Measurements from ENCODE around the gene METTL9. TPM values are rescaled to one million over a fixed set of nuclear protein-coding genes. Genes with fewer than 3 reads are reported as not detected.
A peak's percentile ranks its signal among the peaks of the same experiment; 100 is the strongest.
"Not testable (repeated sequence)": the region's sequence is repeated elsewhere in the genome, so short reads cannot be mapped to it uniquely, and the experiment has no call there.

METTL9 gene
- total and polyA plus RNA-seq, 9 of the 15 experiments (the other 6 are each of a cell fraction or from before 2014, with no cell fraction given): 12.2 to 107 (median 79.1) TPM

DNA sequence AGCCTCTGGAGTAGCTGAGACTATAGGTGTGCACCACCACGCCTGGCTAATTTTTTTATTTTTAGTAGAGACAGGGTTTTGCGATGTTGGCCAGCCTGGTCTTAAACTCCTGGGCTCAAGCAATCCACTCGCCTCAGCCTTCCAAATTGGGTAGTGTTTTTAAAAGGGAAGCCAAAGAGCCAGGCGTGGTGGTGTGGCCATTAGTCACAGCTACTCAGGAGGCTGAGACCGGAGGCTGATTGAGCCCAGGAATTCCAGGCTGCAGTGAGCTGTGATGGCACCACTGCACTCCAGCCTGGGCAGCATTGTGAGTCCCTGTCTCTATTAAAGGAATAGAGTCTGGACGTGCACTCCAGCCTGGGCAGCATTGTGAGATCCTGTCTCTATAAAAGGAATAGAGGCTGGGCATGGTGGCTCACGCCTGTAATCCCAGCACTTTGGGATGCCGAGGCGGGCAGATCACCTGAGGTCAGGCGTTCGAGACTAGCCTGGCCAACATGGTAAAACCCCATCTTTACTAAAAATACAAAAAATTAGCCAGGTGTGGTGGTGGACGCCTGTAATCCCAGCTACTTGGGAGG lies 50.5 kb downstream of the METTL9 start:
- POLR2A ChIA-PET: not testable (repeated sequence)

DNA sequence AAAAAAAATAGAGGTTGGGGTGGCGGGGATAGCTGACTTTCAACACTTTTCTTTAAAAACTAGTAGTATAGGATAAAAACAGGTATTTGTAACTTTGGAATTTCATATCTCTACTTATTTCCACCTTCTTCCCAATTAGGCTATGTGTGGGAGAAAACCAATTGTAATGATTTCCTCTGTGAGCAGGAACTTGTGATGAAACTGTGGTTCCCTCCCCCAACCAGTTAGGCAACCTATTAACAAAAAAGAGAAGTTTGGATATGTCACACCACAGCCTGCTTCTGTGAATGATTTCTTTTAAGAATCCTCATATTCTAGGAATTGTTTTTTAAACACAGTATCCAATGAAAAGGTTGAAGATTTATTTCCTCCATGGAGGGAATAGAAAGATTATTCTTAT lies 51.1 kb downstream of the METTL9 start:
- FAIRE-seq (no peak), ATAC-seq (no peak), DNase-seq (ENCODE audit: extremely low read depth in 1 of 4, low spot score in 3 of 4) (no peak)
- H3K9ac ChIP-seq (ENCODE audit: insufficient read depth in 1 of 2, low read depth in 2 of 2, low read length in 2 of 2): no peak overlapping the region
- H3K36me3 ChIP-seq (ENCODE audit: control insufficient read depth, insufficient read depth, low read length): peaks cover 14% of the 10 kb centered on the region; the same call in 2 of the 3 replicates
- intact Hi-C loops (cut with micrococcal nuclease): no loop called here
- CTCF ChIA-PET (ENCODE audit: low intra/inter-chr PET ratio): no interaction called here
- H3K4me3 ChIP-seq: no peak overlapping the region
- no peaks in the 10 kb centered on the region for H3K27me3 ChIP-seq (ENCODE audit: control insufficient read depth in 2 of 2, insufficient read depth in 2 of 2, low read length in 2 of 2)
- H3K4me2 ChIP-seq (ENCODE audit: insufficient read depth, low read length): no peak overlapping the region
- in situ Hi-C loops (cut with MboI): no loop called here
- no peaks in the 10 kb centered on the region for H3K9me1 ChIP-seq (ENCODE audit: control insufficient read depth, insufficient read depth, low read length)
- no peaks in the 10 kb centered on the region for H3K79me2 ChIP-seq (ENCODE audit: control insufficient read depth, insufficient read depth, low read length)
- H3K9me3 ChIP-seq (replicated peaks; ENCODE audit: control insufficient read depth, insufficient read depth, low read depth, low read length): no peaks in the 10 kb centered on the region
- no TSS peak for BruUV-seq (replicated peaks)
- POLR2A ChIA-PET: no interaction called here
- no peak overlapping the region for H2AFZ ChIP-seq (ENCODE audit: low read depth, low read length)
- H3K27ac ChIP-seq (ENCODE audit: extremely low read depth, low read depth, low read length): no peak overlapping the region
- no peaks in the 10 kb centered on the region for H4K20me1 ChIP-seq (replicated peaks; ENCODE audit: control insufficient read depth, insufficient read depth, low read length)
- 100% methylated on average over 1 of the region's 1 CpG for WGBS (ENCODE audit: insufficient coverage, low coverage, missing lambda C conversion rate)
- H3K4me1 ChIP-seq (replicated peaks in 1 of 2; ENCODE audit: control insufficient read depth in 2 of 2, insufficient read depth in 2 of 2, low read length in 2 of 2): no peaks in the 10 kb centered on the region
- TF ChIP-seq, protein P1, sequence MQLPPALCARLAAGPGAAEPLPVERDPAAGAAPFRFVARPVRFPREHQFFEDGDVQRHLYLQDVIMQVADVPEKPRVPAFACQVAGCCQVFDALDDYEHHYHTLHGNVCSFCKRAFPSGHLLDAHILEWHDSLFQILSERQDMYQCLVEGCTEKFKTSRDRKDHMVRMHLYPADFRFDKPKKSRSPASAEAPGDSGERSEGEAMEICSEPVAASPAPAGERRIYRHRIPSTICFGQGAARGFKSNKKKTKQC (CRISPR knock-in tag; IDR thresholded peaks at IDR 0.05): no peak
- TF ChIP-seq, protein P2, sequence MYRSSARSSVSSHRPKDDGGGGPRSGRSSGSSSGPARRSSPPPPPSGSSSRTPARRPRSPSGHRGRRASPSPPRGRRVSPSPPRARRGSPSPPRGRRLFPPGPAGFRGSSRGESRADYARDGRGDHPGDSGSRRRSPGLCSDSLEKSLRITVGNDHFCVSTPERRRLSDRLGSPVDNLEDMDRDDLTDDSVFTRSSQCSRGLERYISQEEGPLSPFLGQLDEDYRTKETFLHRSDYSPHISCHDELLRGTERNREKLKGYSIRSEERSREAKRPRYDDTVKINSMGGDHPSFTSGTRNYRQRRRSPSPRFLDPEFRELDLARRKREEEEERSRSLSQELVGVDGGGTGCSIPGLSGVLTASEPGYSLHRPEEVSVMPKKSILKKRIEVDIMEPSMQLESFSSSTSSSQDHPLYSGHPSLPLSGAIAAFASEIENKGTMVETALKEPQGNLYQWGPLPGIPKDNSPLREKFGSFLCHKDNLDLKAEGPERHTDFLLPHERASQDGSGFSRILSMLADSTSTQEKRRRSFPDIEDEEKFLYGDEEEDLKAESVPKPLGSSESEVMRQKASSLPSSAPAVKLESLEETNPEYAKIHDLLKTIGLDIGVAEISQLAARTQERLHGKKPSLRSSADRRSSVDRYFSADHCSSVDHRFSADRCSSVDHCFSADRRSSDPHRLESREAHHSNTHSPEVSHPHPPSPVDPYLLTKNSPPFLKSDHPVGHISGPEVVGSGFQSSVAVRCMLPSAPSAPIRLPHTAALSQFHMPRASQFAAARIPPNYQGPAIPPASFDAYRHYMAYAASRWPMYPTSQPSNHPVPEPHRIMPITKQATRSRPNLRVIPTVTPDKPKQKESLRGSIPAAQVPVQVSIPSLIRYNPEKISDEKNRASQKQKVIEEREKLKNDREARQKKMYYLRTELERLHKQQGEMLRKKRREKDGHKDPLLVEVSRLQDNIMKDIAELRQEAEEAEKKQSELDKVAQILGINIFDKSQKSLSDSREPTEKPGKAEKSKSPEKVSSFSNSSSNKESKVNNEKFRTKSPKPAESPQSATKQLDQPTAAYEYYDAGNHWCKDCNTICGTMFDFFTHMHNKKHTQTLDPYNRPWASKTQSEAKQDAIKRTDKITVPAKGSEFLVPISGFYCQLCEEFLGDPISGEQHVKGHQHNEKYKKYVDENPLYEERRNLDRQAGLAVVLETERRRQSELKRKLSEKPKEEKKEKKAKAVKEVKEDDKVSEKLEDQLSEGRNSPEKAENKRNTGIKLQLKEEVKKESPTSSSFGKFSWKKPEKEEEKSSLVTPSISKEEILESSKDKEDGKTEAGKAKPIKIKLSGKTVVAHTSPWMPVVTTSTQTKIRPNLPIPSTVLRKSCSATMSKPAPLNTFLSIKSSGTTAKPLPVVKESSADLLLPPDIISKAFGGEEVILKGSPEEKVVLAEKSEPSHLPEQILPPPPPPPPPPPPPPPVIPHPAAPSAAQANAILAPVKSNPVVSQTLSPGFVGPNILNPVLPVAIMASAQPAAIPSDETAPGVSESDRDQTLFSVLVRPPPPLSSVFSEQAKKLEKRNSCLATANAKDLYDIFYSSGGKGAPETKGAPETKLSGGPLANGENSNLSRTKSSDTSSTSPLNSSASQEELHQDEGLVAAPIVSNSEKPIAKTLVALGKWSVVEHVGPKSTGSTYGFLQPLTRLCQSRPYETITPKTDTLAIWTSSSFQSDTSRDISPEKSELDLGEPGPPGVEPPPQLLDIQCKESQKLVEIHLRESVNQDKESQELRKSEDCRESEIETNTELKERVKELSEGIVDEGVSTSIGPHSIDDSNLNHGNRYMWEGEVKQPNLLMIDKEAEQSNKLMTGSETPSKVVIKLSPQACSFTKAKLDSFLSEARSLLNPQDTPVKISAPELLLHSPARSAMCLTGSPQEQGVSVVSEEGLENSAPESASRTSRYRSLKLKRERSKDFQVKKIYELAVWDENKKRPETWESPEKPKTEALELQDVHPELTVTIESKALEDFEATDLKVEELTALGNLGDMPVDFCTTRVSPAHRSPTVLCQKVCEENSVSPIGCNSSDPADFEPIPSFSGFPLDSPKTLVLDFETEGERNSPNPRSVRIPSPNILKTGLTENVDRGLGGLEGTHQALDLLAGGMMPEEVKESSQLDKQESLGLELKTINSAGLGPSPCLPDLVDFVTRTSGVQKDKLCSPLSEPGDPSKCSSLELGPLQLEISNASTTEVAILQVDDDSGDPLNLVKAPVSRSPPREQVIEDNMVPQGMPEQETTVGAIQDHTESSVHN (IDR thresholded peaks at IDR 0.05; ENCODE audit: borderline replicate concordance in 1 of 2, low read depth in 1 of 2): no peak
- TF ChIP-seq SRSF3 (IDR thresholded peaks at IDR 0.05; ENCODE audit: insufficient read depth, low read length) (no peak), BCOR (IDR thresholded peaks at IDR 0.05) (no peak), CHD2 (IDR thresholded peaks at IDR 0.05; ENCODE audit: low read depth, low read length) (no peak), CHD1 (IDR thresholded peaks at IDR 0.05; ENCODE audit: low read length) (no peak)

More for the DNA sequence above, 50.5 kb downstream of the METTL9 start:
- H3K4me2 ChIP-seq (ENCODE audit: insufficient read depth, low read length); H3K27me3 ChIP-seq (ENCODE audit: control insufficient read depth in 2 of 2, insufficient read depth in 2 of 2, low read length in 2 of 2); H3K27ac ChIP-seq (ENCODE audit: extremely low read depth, low read depth, low read length); H4K20me1 ChIP-seq (replicated peaks; ENCODE audit: control insufficient read depth, insufficient read depth, low read length); CTCF ChIA-PET (ENCODE audit: low intra/inter-chr PET ratio); BruUV-seq (replicated peaks); H3K79me2 ChIP-seq (ENCODE audit: control insufficient read depth, insufficient read depth, low read length); H3K4me1 ChIP-seq (replicated peaks in 1 of 2; ENCODE audit: control insufficient read depth in 2 of 2, insufficient read depth in 2 of 2, low read length in 2 of 2); intact Hi-C loops (cut with micrococcal nuclease); H3K36me3 ChIP-seq (ENCODE audit: control insufficient read depth, insufficient read depth, low read length); H3K9ac ChIP-seq (ENCODE audit: insufficient read depth in 1 of 2, low read depth in 2 of 2, low read length in 2 of 2); H3K9me1 ChIP-seq (ENCODE audit: control insufficient read depth, insufficient read depth, low read length); DNase-seq (ENCODE audit: extremely low read depth in 1 of 4, low spot score in 3 of 4); H3K4me3 ChIP-seq; FAIRE-seq; ATAC-seq; H2AFZ ChIP-seq (ENCODE audit: low read depth, low read length); H3K9me3 ChIP-seq (replicated peaks; ENCODE audit: control insufficient read depth, insufficient read depth, low read depth, low read length): not testable (repeated sequence)
- in situ Hi-C loops (cut with MboI): loop anchor here (5.0 kb wide), 1 partner anchor 63 kb away; no protein-coding TSS in a partner anchor
- TF ChIP-seq ZNF121 (CRISPR knock-in tag; conservative IDR thresholded peaks at IDR 0.05): 0 out of 2 replicates have a peak, but pooled peaks have one; percentile 11
- WGBS (ENCODE audit: insufficient coverage, low coverage, missing lambda C conversion rate): 85% methylated on average over 12 of the region's 12 CpGs

Data from K562 (cell line).